HepG2 (cell line): Measurements from ENCODE around the gene ACTN3. TPM values are rescaled to one million over a fixed set of nuclear protein-coding genes. Genes with fewer than 3 reads are reported as not detected.
A peak's percentile ranks its signal among the peaks of the same experiment; 100 is the strongest.

ENCODE experiments used
- CAMTA2 ChIP-seq: sonication (generic); formaldehyde crosslinking; IDR thresholded peaks from 2 replicates; pipeline ENCODE4 v1.4.0; 2020; ENCODE audit warnings: mild to moderate bottlenecking, missing genetic modification reagents, borderline replicate concordance
- CBFB ChIP-seq: sonication (generic); formaldehyde crosslinking; IDR thresholded peaks from 2 replicates; pipeline ENCODE4 v1.4.0; 2020; ENCODE audit warnings: missing genetic modification reagents
- HDAC6 ChIP-seq: fragments of 200-600 bp; sonication (generic); IDR thresholded peaks from 2 replicates; pipeline ENCODE4 v1.7.0; 2017; ENCODE audit warnings: mild to moderate bottlenecking, antibody characterized with exemption, low read length, low read depth
- IRF1 ChIP-seq: sonication (generic); formaldehyde crosslinking; IDR thresholded peaks from 2 replicates; pipeline ENCODE4 v1.4.0; 2020; ENCODE audit warnings: low read depth, mild to moderate bottlenecking, missing genetic modification reagents
- LCORL ChIP-seq, 2 experiments: fragments of 450-650 bp in 1 of 2; sonication (generic) in 1 of 2; formaldehyde crosslinking in 1 of 2; IDR thresholded peaks; 2 replicates each; pipeline versions ENCODE4 v1.5.0 to v1.6.1; 2017 to 2020; ENCODE audit warnings: antibody characterized with exemption in 1 of 2, missing genetic modification reagents in 1 of 2
- PRPF4 ChIP-seq: fragments of 200-400 bp; formaldehyde crosslinking; IDR thresholded peaks from 2 replicates; pipeline ENCODE4 v1.6.1; 2016; ENCODE audit warnings: low read length, low read depth; ENCODE audit not compliant: poor library complexity, severe bottlenecking
- ZBTB8A ChIP-seq: sonication (generic); formaldehyde crosslinking; IDR thresholded peaks from 2 replicates; pipeline ENCODE4 v1.4.0; 2020; ENCODE audit warnings: mild to moderate bottlenecking, low read depth, missing genetic modification reagents, borderline replicate concordance
- ZNF615 ChIP-seq: sonication (generic); formaldehyde crosslinking; IDR thresholded peaks from 2 replicates; pipeline ENCODE4 v1.5.0; 2020; ENCODE audit warnings: mild to moderate bottlenecking, missing genetic modification reagents, borderline replicate concordance
- ZSCAN22 ChIP-seq: sonication (generic); formaldehyde crosslinking; IDR thresholded peaks from 2 replicates; pipeline ENCODE4 v1.4.0; 2020; ENCODE audit warnings: mild to moderate bottlenecking, missing genetic modification reagents
- polyA plus RNA-seq, 8 experiments: library from polyadenylated mRNA; depleted of rRNA in 3 of 8; stranded (reverse) in 7 of 8; unstranded in 1 of 8; fragments of >200 nt; fragmentation: Illumina TruSeq in 4 of 8; extraction: Trizol in 4 of 8; gene quantifications; 2 replicates each; pipeline versions ENCODE4 v1.2.1 to v1.2.3, GENCODE V29; 2011 to 2016; ENCODE audit warnings: low read depth in 4 of 8, missing spikeins in 1 of 8, mixed read lengths in 1 of 8; ENCODE audit not compliant: insufficient read depth in 1 of 8
- total RNA-seq, 5 experiments: library from RNA; depleted of rRNA; stranded (reverse); fragments of >200 nt; fragmentation: Illumina TruSeq; extraction: Trizol; gene quantifications; 2 replicates each; pipeline ENCODE4 v1.2.3, GENCODE V29; 2016; ENCODE audit warnings: low read depth in 1 of 5
- TF ChIP-seq, protein P1 (sequence below): fragments of 450-650 bp; IDR thresholded peaks from 2 replicates; pipeline ENCODE4 v1.6.1; 2017
- TF ChIP-seq, protein P2 (sequence below): conservative IDR thresholded peaks from 2 replicates; pipeline ENCODE4 v1.6.1; 2018; ENCODE audit warnings: missing genetic modification reagents
- TF ChIP-seq, protein P3 (sequence below): sonication (generic); formaldehyde crosslinking; IDR thresholded peaks from 2 replicates; pipeline ENCODE4 v1.8.0; 2022; ENCODE audit warnings: missing genetic modification reagents, mild to moderate bottlenecking, moderate library complexity, borderline replicate concordance
- TF ChIP-seq, protein P4 (sequence below), 2 experiments: sonication (generic) in 1 of 2; formaldehyde crosslinking in 1 of 2; IDR thresholded peaks; 2 replicates each; pipeline versions ENCODE4 v1.4.0 to v1.6.1; 2016 to 2020; ENCODE audit warnings: borderline replicate concordance in 1 of 2, low read depth in 1 of 2, mild to moderate bottlenecking in 1 of 2, missing genetic modification reagents in 1 of 2
- TF ChIP-seq, protein P5 (sequence below): sonication (generic); formaldehyde crosslinking; IDR thresholded peaks from 2 replicates; pipeline ENCODE4 v1.4.0; 2020; ENCODE audit warnings: missing genetic modification reagents, low read depth, mild to moderate bottlenecking, borderline replicate concordance

ACTN3 gene
- total and polyA plus RNA-seq, 2 of the 13 experiments (the other 11 are each of a cell fraction or from before 2014, with no cell fraction given) = 0.04 to 0.09 TPM

DNA sequence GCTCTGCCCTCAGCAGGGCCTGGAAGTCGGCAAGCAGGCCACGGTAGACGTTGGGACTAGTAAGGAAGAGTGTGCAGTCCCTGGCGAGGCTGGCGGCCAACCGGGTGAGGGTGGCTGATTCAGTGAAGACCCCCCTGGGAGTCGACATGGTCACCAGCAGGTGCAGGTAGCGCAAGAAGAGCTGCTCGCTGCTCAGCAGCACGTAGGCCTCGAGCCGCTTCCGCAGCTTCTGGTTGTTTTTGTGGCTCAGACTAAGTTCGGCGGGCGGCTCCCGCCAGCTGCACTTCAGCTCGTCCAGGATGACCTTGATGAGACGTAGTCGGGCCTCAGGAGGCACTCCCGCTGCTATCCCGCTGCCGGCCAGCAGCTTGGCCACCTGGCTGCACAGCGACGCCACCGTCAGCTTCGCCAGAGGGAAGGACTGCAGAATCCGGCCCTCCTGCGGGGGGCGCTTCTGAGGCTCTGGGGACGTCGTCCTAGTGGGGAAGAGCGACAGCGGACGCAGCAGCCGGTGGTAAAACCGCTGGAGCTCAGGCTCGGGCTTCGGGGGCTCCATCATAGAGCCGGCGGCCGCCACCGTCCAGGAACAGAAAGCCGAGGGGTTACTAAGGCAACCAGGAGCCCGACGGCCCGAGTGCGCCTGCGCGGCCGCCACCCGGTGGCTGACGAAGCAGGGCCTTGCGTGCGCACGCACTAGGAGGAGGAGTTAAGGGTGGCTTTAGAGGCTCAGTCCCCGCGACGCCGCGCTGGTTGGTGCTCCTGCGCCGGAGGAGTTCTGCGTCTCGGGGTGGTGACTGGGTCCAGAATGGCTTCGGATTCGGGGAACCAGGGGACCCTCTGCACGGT, 46.0 kb downstream of the ACTN3 start, which contains the start of the genes CCDC87 and CCS (continued):
- TF ChIP-seq HDAC6 (no peak), CAMTA2 (CRISPR knock-in tag) (0 out of 2 replicates have a peak, but pooled peaks have one; percentile 15), ZNF615 (no peak), CBFB (CRISPR knock-in tag) (peak; percentile 57; the same call in 1 of the 2 replicates), ZSCAN22 (0 out of 2 replicates have a peak, but pooled peaks have one; percentile 35), ZBTB8A (CRISPR knock-in tag) (no peak), PRPF4 (no peak), LCORL (IDR thresholded peaks at IDR 0.05) (no peak), LCORL (CRISPR knock-in tag; IDR thresholded peaks at IDR 0.05) (0 out of 2 replicates have a peak, but pooled peaks have one; percentile 46), IRF1 (CRISPR knock-in tag) (no peak)
- TF ChIP-seq, protein P1, sequence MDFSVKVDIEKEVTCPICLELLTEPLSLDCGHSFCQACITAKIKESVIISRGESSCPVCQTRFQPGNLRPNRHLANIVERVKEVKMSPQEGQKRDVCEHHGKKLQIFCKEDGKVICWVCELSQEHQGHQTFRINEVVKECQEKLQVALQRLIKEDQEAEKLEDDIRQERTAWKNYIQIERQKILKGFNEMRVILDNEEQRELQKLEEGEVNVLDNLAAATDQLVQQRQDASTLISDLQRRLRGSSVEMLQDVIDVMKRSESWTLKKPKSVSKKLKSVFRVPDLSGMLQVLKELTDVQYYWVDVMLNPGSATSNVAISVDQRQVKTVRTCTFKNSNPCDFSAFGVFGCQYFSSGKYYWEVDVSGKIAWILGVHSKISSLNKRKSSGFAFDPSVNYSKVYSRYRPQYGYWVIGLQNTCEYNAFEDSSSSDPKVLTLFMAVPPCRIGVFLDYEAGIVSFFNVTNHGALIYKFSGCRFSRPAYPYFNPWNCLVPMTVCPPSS = no peak
- TF ChIP-seq, protein P2, sequence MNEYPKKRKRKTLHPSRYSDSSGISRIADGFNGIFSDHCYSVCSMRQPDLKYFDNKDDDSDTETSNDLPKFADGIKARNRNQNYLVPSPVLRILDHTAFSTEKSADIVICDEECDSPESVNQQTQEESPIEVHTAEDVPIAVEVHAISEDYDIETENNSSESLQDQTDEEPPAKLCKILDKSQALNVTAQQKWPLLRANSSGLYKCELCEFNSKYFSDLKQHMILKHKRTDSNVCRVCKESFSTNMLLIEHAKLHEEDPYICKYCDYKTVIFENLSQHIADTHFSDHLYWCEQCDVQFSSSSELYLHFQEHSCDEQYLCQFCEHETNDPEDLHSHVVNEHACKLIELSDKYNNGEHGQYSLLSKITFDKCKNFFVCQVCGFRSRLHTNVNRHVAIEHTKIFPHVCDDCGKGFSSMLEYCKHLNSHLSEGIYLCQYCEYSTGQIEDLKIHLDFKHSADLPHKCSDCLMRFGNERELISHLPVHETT (CRISPR knock-in tag) = peak; percentile 59; the same call in 1 of the 2 replicates
- TF ChIP-seq, protein P3, sequence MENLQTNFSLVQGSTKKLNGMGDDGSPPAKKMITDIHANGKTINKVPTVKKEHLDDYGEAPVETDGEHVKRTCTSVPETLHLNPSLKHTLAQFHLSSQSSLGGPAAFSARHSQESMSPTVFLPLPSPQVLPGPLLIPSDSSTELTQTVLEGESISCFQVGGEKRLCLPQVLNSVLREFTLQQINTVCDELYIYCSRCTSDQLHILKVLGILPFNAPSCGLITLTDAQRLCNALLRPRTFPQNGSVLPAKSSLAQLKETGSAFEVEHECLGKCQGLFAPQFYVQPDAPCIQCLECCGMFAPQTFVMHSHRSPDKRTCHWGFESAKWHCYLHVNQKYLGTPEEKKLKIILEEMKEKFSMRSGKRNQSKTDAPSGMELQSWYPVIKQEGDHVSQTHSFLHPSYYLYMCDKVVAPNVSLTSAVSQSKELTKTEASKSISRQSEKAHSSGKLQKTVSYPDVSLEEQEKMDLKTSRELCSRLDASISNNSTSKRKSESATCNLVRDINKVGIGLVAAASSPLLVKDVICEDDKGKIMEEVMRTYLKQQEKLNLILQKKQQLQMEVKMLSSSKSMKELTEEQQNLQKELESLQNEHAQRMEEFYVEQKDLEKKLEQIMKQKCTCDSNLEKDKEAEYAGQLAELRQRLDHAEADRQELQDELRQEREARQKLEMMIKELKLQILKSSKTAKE (CRISPR knock-in tag) = 0 out of 2 replicates have a peak, but pooled peaks have one; percentile 23
- TF ChIP-seq, protein P4, sequence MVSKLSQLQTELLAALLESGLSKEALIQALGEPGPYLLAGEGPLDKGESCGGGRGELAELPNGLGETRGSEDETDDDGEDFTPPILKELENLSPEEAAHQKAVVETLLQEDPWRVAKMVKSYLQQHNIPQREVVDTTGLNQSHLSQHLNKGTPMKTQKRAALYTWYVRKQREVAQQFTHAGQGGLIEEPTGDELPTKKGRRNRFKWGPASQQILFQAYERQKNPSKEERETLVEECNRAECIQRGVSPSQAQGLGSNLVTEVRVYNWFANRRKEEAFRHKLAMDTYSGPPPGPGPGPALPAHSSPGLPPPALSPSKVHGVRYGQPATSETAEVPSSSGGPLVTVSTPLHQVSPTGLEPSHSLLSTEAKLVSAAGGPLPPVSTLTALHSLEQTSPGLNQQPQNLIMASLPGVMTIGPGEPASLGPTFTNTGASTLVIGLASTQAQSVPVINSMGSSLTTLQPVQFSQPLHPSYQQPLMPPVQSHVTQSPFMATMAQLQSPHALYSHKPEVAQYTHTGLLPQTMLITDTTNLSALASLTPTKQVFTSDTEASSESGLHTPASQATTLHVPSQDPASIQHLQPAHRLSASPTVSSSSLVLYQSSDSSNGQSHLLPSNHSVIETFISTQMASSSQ (IDR thresholded peaks at IDR 0.05; ENCODE audit: low read depth) = no peak
- TF ChIP-seq, protein P4 (CRISPR knock-in tag; IDR thresholded peaks at IDR 0.05; ENCODE audit: borderline replicate concordance) = peak; percentile 37; the same call in 1 of the 2 replicates
- TF ChIP-seq, protein P5, sequence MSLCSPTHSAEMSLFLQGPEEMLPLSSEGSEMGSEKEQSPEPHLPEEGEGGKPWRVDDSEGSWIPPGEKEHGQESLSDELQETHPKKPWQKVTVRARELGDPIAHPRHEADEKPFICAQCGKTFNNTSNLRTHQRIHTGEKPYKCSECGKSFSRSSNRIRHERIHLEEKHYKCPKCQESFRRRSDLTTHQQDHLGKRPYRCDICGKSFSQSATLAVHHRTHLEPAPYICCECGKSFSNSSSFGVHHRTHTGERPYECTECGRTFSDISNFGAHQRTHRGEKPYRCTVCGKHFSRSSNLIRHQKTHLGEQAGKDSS = peak; percentile 69; the same call in 1 of the 2 replicates
